AG04450 (cell line): ENCODE data around the gene CT55. TPM values are rescaled to one million over a fixed set of nuclear protein-coding genes. Genes with fewer than 3 reads are reported as not detected.
"Not testable (repeated sequence)": the region's sequence is repeated elsewhere in the genome, so short reads cannot be mapped to it uniquely, and the experiment has no call there.

Experiments used
- CTCF ChIA-PET: fragments of 300-600, 350-600 bp; formaldehyde crosslinking; extraction: SDS; loops from one replicate; lab custom pipeline; 2022; ENCODE audit warnings: antibody characterized with exemption, inconsistent platforms; lab: Charles Lee
- POLR2A ChIA-PET: fragments of 350-600 bp; formaldehyde crosslinking; extraction: SDS; loops from one replicate; lab custom pipeline; 2021; ENCODE audit warnings: antibody characterized with exemption, inconsistent platforms; lab: Yijun Ruan, JAX
- DNase-seq: peaks from one replicate; pipeline ENCODE4 v3.0.0-alpha.2; 2011; ENCODE audit warnings: low read depth, low spot score
- H3K27ac ChIP-seq: one replicate; pipeline ENCODE4 v1.5.1; 2012; ENCODE audit warnings: low read depth, low read length, control low read depth
- H3K27me3 ChIP-seq: one replicate; pipeline ENCODE4 v1.6.0; 2012; ENCODE audit warnings: low read length; ENCODE audit not compliant: control insufficient read depth, insufficient read depth
- H3K4me3 ChIP-seq: 2 replicates; pipeline ENCODE4 v1.5.1; 2011; ENCODE audit warnings: mild to moderate bottlenecking, low read depth, low read length, control low read depth
- H3K9me3 ChIP-seq: 2 replicates; pipeline ENCODE4 v1.5.1; 2012; ENCODE audit warnings: low read length; ENCODE audit not compliant: control insufficient read depth, insufficient read depth
- polyA plus RNA-seq: library from polyadenylated mRNA; depleted of rRNA; stranded (reverse); fragments of >200 nt; gene quantifications from 2 replicates; pipeline ENCODE4 v1.2.3, GENCODE V29; 2011
- TF ChIP-seq, protein P1 (sequence below): IDR thresholded peaks from 2 replicates; pipeline ENCODE4 v1.5.1; 2011; ENCODE audit warnings: low read depth, low read length, control low read depth, inconsistent platforms

The CT55 gene
- polyA plus RNA-seq, 1 experiment = not detected

GRCh38 chrX:135168486-135168885, 2.7 kb downstream of the CT55 start:
- DNase-seq = no peak
- TF ChIP-seq, protein P1, sequence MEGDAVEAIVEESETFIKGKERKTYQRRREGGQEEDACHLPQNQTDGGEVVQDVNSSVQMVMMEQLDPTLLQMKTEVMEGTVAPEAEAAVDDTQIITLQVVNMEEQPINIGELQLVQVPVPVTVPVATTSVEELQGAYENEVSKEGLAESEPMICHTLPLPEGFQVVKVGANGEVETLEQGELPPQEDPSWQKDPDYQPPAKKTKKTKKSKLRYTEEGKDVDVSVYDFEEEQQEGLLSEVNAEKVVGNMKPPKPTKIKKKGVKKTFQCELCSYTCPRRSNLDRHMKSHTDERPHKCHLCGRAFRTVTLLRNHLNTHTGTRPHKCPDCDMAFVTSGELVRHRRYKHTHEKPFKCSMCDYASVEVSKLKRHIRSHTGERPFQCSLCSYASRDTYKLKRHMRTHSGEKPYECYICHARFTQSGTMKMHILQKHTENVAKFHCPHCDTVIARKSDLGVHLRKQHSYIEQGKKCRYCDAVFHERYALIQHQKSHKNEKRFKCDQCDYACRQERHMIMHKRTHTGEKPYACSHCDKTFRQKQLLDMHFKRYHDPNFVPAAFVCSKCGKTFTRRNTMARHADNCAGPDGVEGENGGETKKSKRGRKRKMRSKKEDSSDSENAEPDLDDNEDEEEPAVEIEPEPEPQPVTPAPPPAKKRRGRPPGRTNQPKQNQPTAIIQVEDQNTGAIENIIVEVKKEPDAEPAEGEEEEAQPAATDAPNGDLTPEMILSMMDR = no peak
- Histone ChIP-seq H3K27me3 (no peaks in the 10 kb centered on the region), H3K9me3 (no peaks in the 10 kb centered on the region), H3K27ac (no peak overlapping the region), H3K4me3 (no peak overlapping the region)
- ChIA-PET CTCF (no interaction called here), POLR2A (no interaction called here)

- H3K4me3 ChIP-seq, H3K27ac ChIP-seq, CTCF ChIA-PET, H3K27me3 ChIP-seq, H3K9me3 ChIP-seq, DNase-seq, POLR2A ChIA-PET: not testable (repeated sequence)
These were observed 16.5 kb downstream of the CT55 start for GRCh38 chrX:135154688-135155087.

DNA sequence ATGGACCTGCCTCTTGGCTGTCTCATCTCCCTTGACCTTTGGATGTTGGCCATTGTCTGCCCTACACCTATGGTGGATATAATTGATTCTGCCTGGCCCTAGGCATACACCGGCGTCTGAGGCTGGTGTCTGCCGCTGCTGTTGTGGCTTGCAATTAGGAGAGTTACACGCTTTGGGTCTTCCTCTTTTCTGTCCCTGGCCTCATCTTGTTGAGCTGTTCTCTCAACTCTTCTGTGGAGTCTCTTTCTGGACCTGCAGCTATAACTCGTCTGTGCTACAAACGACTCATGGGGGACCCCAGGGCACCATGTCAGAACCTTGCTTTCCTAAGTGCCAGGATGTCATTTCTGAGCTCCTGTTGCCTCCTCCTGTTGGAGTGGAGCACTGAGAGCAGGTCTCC, 45.1 kb downstream of the CT55 start:
- H3K27ac ChIP-seq, POLR2A ChIA-PET, CTCF ChIA-PET, DNase-seq, H3K4me3 ChIP-seq, H3K27me3 ChIP-seq, H3K9me3 ChIP-seq: not testable (repeated sequence)

DNA sequence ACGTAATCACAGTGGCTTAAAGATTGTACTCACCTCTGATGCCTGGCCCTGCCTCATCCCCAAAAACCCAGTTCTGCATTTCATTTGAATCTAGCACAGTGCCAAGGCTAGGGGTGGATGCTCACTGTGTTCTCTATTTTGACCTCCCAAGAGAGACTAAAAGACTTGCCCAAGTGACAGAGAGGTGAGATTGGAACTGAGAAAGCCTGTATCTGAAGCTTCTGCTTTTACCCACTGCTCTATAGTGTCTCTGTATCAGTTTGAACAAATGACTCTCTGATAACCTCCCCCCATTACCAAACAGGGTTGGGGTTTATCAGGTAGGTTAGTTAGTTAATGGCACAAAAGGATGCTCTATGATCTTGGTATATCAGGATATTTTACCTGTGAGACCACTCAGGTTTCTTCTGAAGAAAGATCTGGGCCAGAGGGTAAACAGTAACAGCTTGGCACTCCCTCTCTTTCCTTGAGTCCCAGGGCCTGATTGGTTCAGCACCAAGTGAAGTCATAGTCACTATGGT, 51.1 kb downstream of the CT55 start, which contains the start of gene ETDB:
Gene ETDB, minus strand, starts transcription at position 471 of the 521 bp plus-strand sequence. CDS start 1,265 bp downstream, outside the sequence.
- POLR2A ChIA-PET, H3K9me3 ChIP-seq, H3K27me3 ChIP-seq, CTCF ChIA-PET, H3K27ac ChIP-seq, H3K4me3 ChIP-seq, DNase-seq: not testable (repeated sequence)

- POLR2A ChIA-PET, H3K27me3 ChIP-seq, DNase-seq, H3K27ac ChIP-seq, H3K4me3 ChIP-seq, H3K9me3 ChIP-seq, CTCF ChIA-PET: not testable (repeated sequence)
These were observed 55.1 kb downstream of the CT55 start for GRCh38 chrX:135116064-135116463.

DNA sequence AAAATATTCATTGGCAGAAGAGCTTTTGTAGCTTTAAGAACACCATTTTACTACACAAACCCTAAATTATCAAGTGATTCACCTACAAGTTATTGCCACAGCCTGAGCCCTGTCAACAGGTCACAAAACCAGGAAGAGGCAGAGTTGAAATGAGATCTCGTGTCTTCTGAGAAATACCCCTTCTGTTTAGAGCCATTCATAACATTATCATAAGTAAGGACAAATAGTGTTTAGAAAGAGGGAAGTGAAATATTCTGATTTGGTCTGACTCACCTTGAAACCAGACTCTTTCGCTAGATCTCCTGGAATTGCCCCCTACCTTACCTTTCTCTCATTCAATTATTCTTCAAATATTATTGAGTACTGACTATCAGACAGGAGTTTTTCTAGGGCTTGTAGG, 56.8 kb downstream of the CT55 start:
- no peak overlapping the region for H3K27ac ChIP-seq
- CTCF ChIA-PET = no interaction called here
- no peaks in the 10 kb centered on the region for H3K9me3 ChIP-seq
- POLR2A ChIA-PET = no interaction called here
- TF ChIP-seq, protein P1 = no peak
- H3K27me3 ChIP-seq = no peaks in the 10 kb centered on the region
- DNase-seq = no peak
- H3K4me3 ChIP-seq = no peak overlapping the region

GRCh38 chrX:135112743-135113142, 58.5 kb downstream of the CT55 start:
- no peak for DNase-seq
- CTCF ChIA-PET = interaction anchor here (0.5 kb wide), 1 partner anchor 453 kb away, joined by 4 read pairs; no protein-coding TSS in a partner anchor
- Histone ChIP-seq H3K27ac (no peak overlapping the region), H3K9me3 (no peaks in the 10 kb centered on the region), H3K4me3 (no peak overlapping the region), H3K27me3 (no peaks in the 10 kb centered on the region)
- POLR2A ChIA-PET = no interaction called here
- TF ChIP-seq, protein P1 = no peak
